K562 (cell line): ENCODE data around the gene LMTK2. TPM values are rescaled to one million over a fixed set of nuclear protein-coding genes. Genes with fewer than 3 reads are reported as not detected.

ENCODE experiments used
- ATAC-seq: fragments of 200-7000 bp; cut with Tn5 transposase; 3 replicates; pipeline ENCODE4 v1.9.1; 2020; ENCODE audit warnings: moderate library complexity
- BruUV-seq: library from RNA; stranded (reverse); fragments of 400-500 nt; replicated peaks from 2 replicates; lab custom pipeline; 2021; lab: Mats Ljungman, UMichigan
- CTCF ChIA-PET: fragments of 300-600 bp; formaldehyde crosslinking; extraction: SDS; loops from one replicate; lab custom pipeline; 2021; ENCODE audit warnings: low intra/inter-chr PET ratio; lab: Yijun Ruan, JAX
- POLR2A ChIA-PET: fragments of 300-600, 350-650 bp; sonication (Branson Sonifier 250); formaldehyde crosslinking; extraction: SDS; loops from one replicate; lab custom pipeline; 2021; ENCODE audit warnings: antibody characterized with exemption, inconsistent platforms; lab: Yijun Ruan, JAX
- DNase-seq, 4 experiments: peaks; one replicate each; pipeline versions ENCODE4 v3.0.0 to v3.0.0-alpha.2; 2011 to 2018; ENCODE audit warnings: low spot score in 3 of 4, mixed read lengths in 3 of 4; ENCODE audit errors: extremely low read depth in 1 of 4
- FAIRE-seq: peaks from 2 replicates; lab custom pipeline; 2011; peaks lifted over from hg19 to GRCh38; lab: Jason Lieb, UNC
- H2AFZ ChIP-seq: 2 replicates; pipeline ENCODE4 v1.6.0; 2011; ENCODE audit warnings: low read depth, low read length, control low read depth, inconsistent platforms
- H3K27ac ChIP-seq: fragments of 200-600 bp; 3 replicates; pipeline ENCODE4 v1.8.0; 2011; ENCODE audit warnings: low read depth, mild to moderate bottlenecking, control low read depth, inconsistent platforms, low read length, moderate library complexity, mixed read lengths; ENCODE audit errors: extremely low read depth
- H3K27me3 ChIP-seq, 2 experiments: fragments of 300-600 bp in 1 of 2; 2 replicates in 1 of 2; 3 replicates in 1 of 2; pipeline versions ENCODE4 v1.6.0 to v1.8.0; 2011; ENCODE audit warnings: inconsistent platforms in 2 of 2, low read length in 2 of 2, mild to moderate bottlenecking in 1 of 2, mixed read lengths in 1 of 2, moderate library complexity in 1 of 2; ENCODE audit not compliant: control insufficient read depth in 2 of 2, insufficient read depth in 2 of 2
- H3K36me3 ChIP-seq: fragments of 300-600 bp; 3 replicates; pipeline ENCODE4 v1.8.0; 2011; ENCODE audit warnings: mild to moderate bottlenecking, low read length, inconsistent platforms; ENCODE audit not compliant: control insufficient read depth, insufficient read depth
- H3K4me1 ChIP-seq, 2 experiments: fragments of 200-600 bp in 1 of 2; replicated peaks in 1 of 2; 2 replicates in 1 of 2; 3 replicates in 1 of 2; pipeline versions ENCODE4 v1.5.1 to v1.8.0; 2011; ENCODE audit warnings: inconsistent platforms in 2 of 2, low read length in 2 of 2, mild to moderate bottlenecking in 1 of 2, mixed read lengths in 1 of 2, moderate library complexity in 1 of 2; ENCODE audit not compliant: control insufficient read depth in 2 of 2, insufficient read depth in 2 of 2
- H3K4me2 ChIP-seq: 2 replicates; pipeline ENCODE4 v1.6.1; 2011; ENCODE audit warnings: low read length, control low read depth, inconsistent platforms, mixed read lengths; ENCODE audit not compliant: insufficient read depth
- H3K4me3 ChIP-seq: fragments of 200-600 bp; sonication (generic), shearing (Covaris generic); 2 replicates; pipeline ENCODE4 v1.5.1; 2016; ENCODE audit warnings: control low read depth, inconsistent platforms
- H3K79me2 ChIP-seq: fragments of 200-600 bp; 3 replicates; pipeline ENCODE4 v1.8.0; 2011; ENCODE audit warnings: low read length, inconsistent platforms; ENCODE audit not compliant: control insufficient read depth, insufficient read depth
- H3K9ac ChIP-seq, 2 experiments: 2 replicates each; pipeline versions ENCODE4 v1.6.0 to v1.6.1; 2011; ENCODE audit warnings: low read depth in 2 of 2, low read length in 2 of 2, control low read depth in 1 of 2, inconsistent platforms in 1 of 2, mild to moderate bottlenecking in 1 of 2, mixed read lengths in 1 of 2; ENCODE audit not compliant: insufficient read depth in 1 of 2
- H3K9me1 ChIP-seq: one replicate; pipeline ENCODE4 v1.6.0; 2011; ENCODE audit warnings: inconsistent platforms, mild to moderate bottlenecking, low read length, moderate library complexity; ENCODE audit not compliant: control insufficient read depth, insufficient read depth
- H3K9me3 ChIP-seq: replicated peaks from 2 replicates; pipeline ENCODE4 v1.5.1; 2011; ENCODE audit warnings: low read depth, low read length, inconsistent platforms; ENCODE audit not compliant: control insufficient read depth, insufficient read depth
- H4K20me1 ChIP-seq: replicated peaks from 2 replicates; pipeline ENCODE4 v1.6.1; 2011; ENCODE audit warnings: low read length, inconsistent platforms, mixed read lengths; ENCODE audit not compliant: control insufficient read depth, insufficient read depth
- NR2C1 ChIP-seq, 2 experiments: fragments of 450-650 bp; IDR thresholded peaks; 2 replicates each; pipeline ENCODE4 v1.6.1; 2017; ENCODE audit warnings: mild to moderate bottlenecking in 2 of 2, antibody characterized with exemption in 1 of 2, inconsistent platforms in 1 of 2, missing compliant biosample characterization in 1 of 2, missing genetic modification characterization in 1 of 2
- ZNF431 ChIP-seq: sonication (generic); formaldehyde crosslinking; IDR thresholded peaks from 2 replicates; pipeline ENCODE4 v1.8.0; 2022; ENCODE audit warnings: mild to moderate bottlenecking, missing genetic modification reagents
- WGBS: fragments of 100-300 bp; shearing (Covaris generic); methylation state at CpG from one replicate; pipeline ENCODE4 v1.1.6; 2016; ENCODE audit warnings: low coverage, mixed read lengths; ENCODE audit not compliant: insufficient coverage; ENCODE audit errors: missing lambda C conversion rate; 5-methylcytosine and 5-hydroxymethylcytosine counted together
- in situ Hi-C: fragments of 300-500 bp; cut with MboI; formaldehyde crosslinking; loops from 4 replicates; pipeline ENCODE4 v1.15.0; 2018; ENCODE audit warnings: inconsistent platforms, mixed read lengths
- intact Hi-C: fragments of 100-400 bp; cut with micrococcal nuclease; formaldehyde crosslinking; loops from 2 replicates; pipeline ENCODE4 v1.14.2; 2022
- polyA plus RNA-seq, 8 experiments: library from polyadenylated mRNA; depleted of rRNA in 4 of 8; stranded (reverse) in 5 of 8; unstranded in 3 of 8; fragments of >200 nt; fragmentation: Nextera tagmentation in 2 of 8; fragmentation: Illumina TruSeq in 1 of 8; extraction: Ambion mirVana in 2 of 8; extraction: Trizol in 1 of 8; gene quantifications; 2 replicates each; pipeline versions ENCODE4 v1.2.1 to v1.2.3, GENCODE V29; 2011 to 2014; ENCODE audit warnings: inconsistent platforms in 1 of 8, missing spikeins in 1 of 8
- total RNA-seq, 7 experiments: library from RNA; depleted of rRNA in 6 of 7; stranded (reverse); fragments of >200 nt in 6 of 7; fragmentation: Illumina TruSeq in 2 of 7; extraction: Trizol in 2 of 7; gene quantifications; 2 replicates each; pipeline versions ENCODE4 v1.2.1 to v1.2.3, GENCODE V29; 2011 to 2021; ENCODE audit warnings: low replicate concordance in 1 of 7
- TF ChIP-seq, protein P1 (sequence below), 2 experiments: fragments of 450-650 bp in 1 of 2; sonication (generic) in 1 of 2; formaldehyde crosslinking in 1 of 2; IDR thresholded peaks; 2 replicates each; pipeline versions ENCODE4 v1.7.1 to v1.9.0; 2016 to 2022; ENCODE audit warnings: inconsistent platforms in 1 of 2, mild to moderate bottlenecking in 1 of 2, missing genetic modification reagents in 1 of 2
- TF ChIP-seq, protein P2 (sequence below), 3 experiments: IDR thresholded peaks in 2 of 3; conservative IDR thresholded peaks in 1 of 3; 2 replicates each; pipeline ENCODE4 v1.5.1; 2011 to 2012; ENCODE audit warnings: low read length in 3 of 3, mild to moderate bottlenecking in 3 of 3, control low read depth in 2 of 3, improper control_type of control experiment in 1 of 3, inconsistent platforms in 1 of 3, low read depth in 1 of 3, mixed read lengths in 1 of 3, moderate library complexity in 1 of 3; ENCODE audit not compliant: insufficient read depth in 2 of 3
- TF ChIP-seq, protein P3 (sequence below): sonication (generic); formaldehyde crosslinking; IDR thresholded peaks from 2 replicates; pipeline ENCODE4 v1.5.0; 2020; ENCODE audit warnings: missing genetic modification reagents

LMTK2 gene
- total and polyA plus RNA-seq, 9 of the 15 experiments (the other 6 are each of a cell fraction or from before 2014, with no cell fraction given), result 0.78 to 16.4 (median 6.3) TPM

DNA sequence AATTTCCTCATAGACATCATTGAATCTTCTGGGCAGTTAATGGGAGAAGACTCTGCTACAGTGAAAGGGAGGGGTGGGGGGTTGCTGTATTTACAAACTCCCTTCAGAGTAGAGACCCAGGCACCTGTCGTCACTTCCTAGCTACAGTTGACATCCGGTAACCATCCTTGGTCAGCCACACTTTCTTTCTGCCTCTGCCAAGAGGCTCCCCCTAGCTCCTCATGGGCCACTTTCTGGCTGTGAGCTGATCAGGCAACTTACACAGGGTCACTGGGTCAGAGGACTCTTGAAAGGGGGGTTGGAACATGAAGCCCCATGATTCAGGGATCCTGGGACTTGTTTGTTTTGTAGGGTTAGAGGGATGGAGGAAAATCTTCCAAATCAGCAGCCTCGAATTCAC is 144.1 kb downstream of the LMTK2 start:
- ChIA-PET CTCF (no interaction called here), POLR2A (interaction anchor here (0.7 kb wide), 1 partner anchor 150 kb away, joined by 4 read pairs; the partner anchor contains the start of gene BAIAP2L1)
- peaks cover 21% of the 10 kb centered on the region for H3K79me2 ChIP-seq
- DNase-seq, result peak in 3 of 4 experiments; percentile 13 to 54 (median 40)
- peak overlapping the region; percentile 46; the same call in 2 of the 3 replicates for H3K27ac ChIP-seq
- 8% methylated on average over 1 of the region's 3 CpGs for WGBS
- H3K36me3 ChIP-seq, result no peaks in the 10 kb centered on the region
- H3K27me3 ChIP-seq, result no peaks in the 10 kb centered on the region
- no peak for FAIRE-seq
- H2AFZ ChIP-seq, result peak overlapping the region; percentile 58; the same call in 1 of the 2 replicates
- H3K9me3 ChIP-seq, result no peaks in the 10 kb centered on the region
- ATAC-seq, result peak; percentile 25
- H3K9me1 ChIP-seq, result no peaks in the 10 kb centered on the region
- TSS peak; percentile 67 for BruUV-seq
- H3K4me1 ChIP-seq, result peaks cover 10 to 25% of the 10 kb centered on the region in 2 experiments; a peak in 4 of 5 replicates
- H3K4me2 ChIP-seq, result peak overlapping the region; percentile 91
- H3K4me3 ChIP-seq, result peak overlapping the region; percentile 87
- H4K20me1 ChIP-seq, result no peaks in the 10 kb centered on the region
- intact Hi-C loops (no loop called here), in situ Hi-C loops (no loop called here)
- H3K9ac ChIP-seq, result peak overlapping the region in 1 of 2 experiments; percentile 68; a peak in 3 of 4 replicates
- TF ChIP-seq, protein P1, sequence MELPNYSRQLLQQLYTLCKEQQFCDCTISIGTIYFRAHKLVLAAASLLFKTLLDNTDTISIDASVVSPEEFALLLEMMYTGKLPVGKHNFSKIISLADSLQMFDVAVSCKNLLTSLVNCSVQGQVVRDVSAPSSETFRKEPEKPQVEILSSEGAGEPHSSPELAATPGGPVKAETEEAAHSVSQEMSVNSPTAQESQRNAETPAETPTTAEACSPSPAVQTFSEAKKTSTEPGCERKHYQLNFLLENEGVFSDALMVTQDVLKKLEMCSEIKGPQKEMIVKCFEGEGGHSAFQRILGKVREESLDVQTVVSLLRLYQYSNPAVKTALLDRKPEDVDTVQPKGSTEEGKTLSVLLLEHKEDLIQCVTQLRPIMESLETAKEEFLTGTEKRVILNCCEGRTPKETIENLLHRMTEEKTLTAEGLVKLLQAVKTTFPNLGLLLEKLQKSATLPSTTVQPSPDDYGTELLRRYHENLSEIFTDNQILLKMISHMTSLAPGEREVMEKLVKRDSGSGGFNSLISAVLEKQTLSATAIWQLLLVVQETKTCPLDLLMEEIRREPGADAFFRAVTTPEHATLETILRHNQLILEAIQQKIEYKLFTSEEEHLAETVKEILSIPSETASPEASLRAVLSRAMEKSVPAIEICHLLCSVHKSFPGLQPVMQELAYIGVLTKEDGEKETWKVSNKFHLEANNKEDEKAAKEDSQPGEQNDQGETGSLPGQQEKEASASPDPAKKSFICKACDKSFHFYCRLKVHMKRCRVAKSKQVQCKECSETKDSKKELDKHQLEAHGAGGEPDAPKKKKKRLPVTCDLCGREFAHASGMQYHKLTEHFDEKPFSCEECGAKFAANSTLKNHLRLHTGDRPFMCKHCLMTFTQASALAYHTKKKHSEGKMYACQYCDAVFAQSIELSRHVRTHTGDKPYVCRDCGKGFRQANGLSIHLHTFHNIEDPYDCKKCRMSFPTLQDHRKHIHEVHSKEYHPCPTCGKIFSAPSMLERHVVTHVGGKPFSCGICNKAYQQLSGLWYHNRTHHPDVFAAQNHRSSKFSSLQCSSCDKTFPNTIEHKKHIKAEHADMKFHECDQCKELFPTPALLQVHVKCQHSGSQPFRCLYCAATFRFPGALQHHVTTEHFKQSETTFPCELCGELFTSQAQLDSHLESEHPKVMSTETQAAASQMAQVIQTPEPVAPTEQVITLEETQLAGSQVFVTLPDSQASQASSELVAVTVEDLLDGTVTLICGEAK (IDR thresholded peaks at IDR 0.05), result peak; percentile 63; the same call in 1 of the 2 replicates
- TF ChIP-seq, protein P1 (CRISPR knock-in tag; IDR thresholded peaks at IDR 0.05), result no peak
- TF ChIP-seq NR2C1 (IDR thresholded peaks at IDR 0.05), result 0 out of 2 replicates have a peak, but pooled peaks have one; percentile 16
- TF ChIP-seq NR2C1 (tag; IDR thresholded peaks at IDR 0.05), result no peak
- TF ChIP-seq, protein P2, sequence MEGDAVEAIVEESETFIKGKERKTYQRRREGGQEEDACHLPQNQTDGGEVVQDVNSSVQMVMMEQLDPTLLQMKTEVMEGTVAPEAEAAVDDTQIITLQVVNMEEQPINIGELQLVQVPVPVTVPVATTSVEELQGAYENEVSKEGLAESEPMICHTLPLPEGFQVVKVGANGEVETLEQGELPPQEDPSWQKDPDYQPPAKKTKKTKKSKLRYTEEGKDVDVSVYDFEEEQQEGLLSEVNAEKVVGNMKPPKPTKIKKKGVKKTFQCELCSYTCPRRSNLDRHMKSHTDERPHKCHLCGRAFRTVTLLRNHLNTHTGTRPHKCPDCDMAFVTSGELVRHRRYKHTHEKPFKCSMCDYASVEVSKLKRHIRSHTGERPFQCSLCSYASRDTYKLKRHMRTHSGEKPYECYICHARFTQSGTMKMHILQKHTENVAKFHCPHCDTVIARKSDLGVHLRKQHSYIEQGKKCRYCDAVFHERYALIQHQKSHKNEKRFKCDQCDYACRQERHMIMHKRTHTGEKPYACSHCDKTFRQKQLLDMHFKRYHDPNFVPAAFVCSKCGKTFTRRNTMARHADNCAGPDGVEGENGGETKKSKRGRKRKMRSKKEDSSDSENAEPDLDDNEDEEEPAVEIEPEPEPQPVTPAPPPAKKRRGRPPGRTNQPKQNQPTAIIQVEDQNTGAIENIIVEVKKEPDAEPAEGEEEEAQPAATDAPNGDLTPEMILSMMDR (IDR thresholded peaks at IDR 0.05 in 2 of 3, conservative IDR thresholded peaks at IDR 0.05 in 1 of 3; ENCODE audit: insufficient read depth in 2 of 3, low read depth in 1 of 3, low read length in 3 of 3), result peak in 1 of 3 experiments; percentile 10; a peak in 1 of 6 replicates
- TF ChIP-seq ZNF431 (CRISPR knock-in tag), result no peak
- TF ChIP-seq, protein P3, sequence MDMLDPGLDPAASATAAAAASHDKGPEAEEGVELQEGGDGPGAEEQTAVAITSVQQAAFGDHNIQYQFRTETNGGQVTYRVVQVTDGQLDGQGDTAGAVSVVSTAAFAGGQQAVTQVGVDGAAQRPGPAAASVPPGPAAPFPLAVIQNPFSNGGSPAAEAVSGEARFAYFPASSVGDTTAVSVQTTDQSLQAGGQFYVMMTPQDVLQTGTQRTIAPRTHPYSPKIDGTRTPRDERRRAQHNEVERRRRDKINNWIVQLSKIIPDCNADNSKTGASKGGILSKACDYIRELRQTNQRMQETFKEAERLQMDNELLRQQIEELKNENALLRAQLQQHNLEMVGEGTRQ (CRISPR knock-in tag), result no peak
